Measurements from ENCODE around the gene ACOX3.

Gene ACOX3

GRCh38 chr4:8333726-8334460 is 106.6 kb downstream of the ACOX3 start:
- no peak overlapping the region for H3K4me3 ChIP-seq (ENCODE audit: low read depth, low read length)
- no peak for TF ChIP-seq CTCF (IDR thresholded peaks at IDR 0.05; ENCODE audit: low read depth, low read length)

- no peak for TF ChIP-seq CTCF (IDR thresholded peaks at IDR 0.05; ENCODE audit: low read depth, low read length)
- no peak overlapping the region for H3K4me3 ChIP-seq (ENCODE audit: low read depth, low read length)
Observed at GRCh38 chr4:8332891-8333331, 107.6 kb downstream of the ACOX3 start.

- no peak for TF ChIP-seq CTCF (IDR thresholded peaks at IDR 0.05; ENCODE audit: low read depth, low read length)
Observed at GRCh38 chr4:8332038-8332857, 108.3 kb downstream of the ACOX3 start.

GRCh38 chr4:8331575-8331955 is 109.0 kb downstream of the ACOX3 start:
- H3K4me3 ChIP-seq (ENCODE audit: low read depth, low read length): no peak overlapping the region
- TF ChIP-seq CTCF (IDR thresholded peaks at IDR 0.05; ENCODE audit: low read depth, low read length): no peak

More at GRCh38 chr4:8332038-8332857, 108.3 kb downstream of the ACOX3 start:
- no peak overlapping the region for H3K4me3 ChIP-seq (ENCODE audit: low read depth, low read length)

GRCh38 chr4:8330821-8331574 is 109.5 kb downstream of the ACOX3 start:
- no peak for TF ChIP-seq CTCF (IDR thresholded peaks at IDR 0.05; ENCODE audit: low read depth, low read length)
- no peak overlapping the region for H3K4me3 ChIP-seq (ENCODE audit: low read depth, low read length)

GRCh38 chr4:8329859-8330761 is 110.4 kb downstream of the ACOX3 start:
- TF ChIP-seq CTCF (IDR thresholded peaks at IDR 0.05; ENCODE audit: low read depth, low read length): no peak
- H3K4me3 ChIP-seq (ENCODE audit: low read depth, low read length): no peak overlapping the region
